Stomach (tissue), 9 donors: ENCODE data around the gene CBFA2T3. TPM values are rescaled to one million over a fixed set of nuclear protein-coding genes. Genes with fewer than 3 reads are reported as not detected.
"Not testable (repeated sequence)": the region's sequence is repeated elsewhere in the genome, so short reads cannot be mapped to it uniquely, and the experiment has no call there.

ENCODE experiments used
- DNase-seq, 2 donors: peaks; one replicate each; pipeline versions ENCODE4 v3.0.0 to v3.0.0-alpha.2; 2013 to 2019
- H3K27ac ChIP-seq, 5 donors: fragments of 200-600 bp in 4 of 5; sonication (generic) in 4 of 5; one replicate each; pipeline ENCODE4 v1.5.1; 2013 to 2019; ENCODE audit warnings: mild to moderate bottlenecking in 1 of 5, moderate library complexity in 1 of 5
- H3K27me3 ChIP-seq, 3 donors: fragments of 200-600 bp; sonication (generic); one replicate each; pipeline ENCODE4 v1.5.1; 2017 to 2019; ENCODE audit warnings: mixed run types in 1 of 3
- H3K36me3 ChIP-seq, 4 donors: fragments of 200-600 bp; sonication (generic); 1 replicate in 3 of 4; 2 replicates in 1 of 4; pipeline ENCODE4 v1.5.1; 2016 to 2019
- H3K4me1 ChIP-seq, 4 donors: fragments of 200-600 bp; sonication (generic); one replicate each; pipeline ENCODE4 v1.5.1; 2016 to 2019
- H3K4me3 ChIP-seq, 4 donors: fragments of 200-600 bp; sonication (generic) in 3 of 4; one replicate each; pipeline ENCODE4 v1.5.1; 2016 to 2019; ENCODE audit warnings: mild to moderate bottlenecking in 1 of 4
- H3K9me3 ChIP-seq, 4 donors: fragments of 200-600 bp; sonication (generic); one replicate each; pipeline ENCODE4 v1.5.1; 2016 to 2019
- CTCF ChIP-seq, 7 experiments: fragments of 450-650 bp in 4 of 7; fragments of 200-600 bp in 3 of 7; sonication (generic) in 3 of 7; IDR thresholded peaks; one replicate each; pipeline ENCODE4 v1.5.1; 2016 to 2019; ENCODE audit warnings: antibody characterized with exemption in 7 of 7, control low read depth in 2 of 7, mild to moderate bottlenecking in 1 of 7
- EP300 ChIP-seq: sonication (generic); formaldehyde crosslinking; IDR thresholded peaks from one replicate; pipeline ENCODE4 v1.6.1; 2017; ENCODE audit warnings: antibody characterized with exemption
- POLR2A ChIP-seq, 4 donors: fragments of 450-650 bp; IDR thresholded peaks; one replicate each; pipeline ENCODE4 v1.6.1; 2016; ENCODE audit warnings: antibody characterized with exemption in 4 of 4, control low read depth in 2 of 4, mild to moderate bottlenecking in 1 of 4, moderate library complexity in 1 of 4
- POLR2AphosphoS5 ChIP-seq, 3 donors: sonication (generic); formaldehyde crosslinking; IDR thresholded peaks; one replicate each; pipeline ENCODE4 v1.6.1; 2016; ENCODE audit warnings: antibody characterized with exemption in 3 of 3
- WGBS, 5 donors: extraction: QIAGEN DNeasy Blood & Tissue Kit in 3 of 5; methylation state at CpG; one replicate each; pipeline versions ENCODE4 v1.1.5 to v1.1.7; 2013 to 2018; 5-methylcytosine and 5-hydroxymethylcytosine counted together
- intact Hi-C: fragments of 100-400 bp; cut with DNase I; formaldehyde crosslinking; loops from one replicate; pipeline ENCODE4 v1.15.1; 2023; ENCODE audit warnings: low total_unique reads
- polyA plus RNA-seq, 3 donors: library from polyadenylated mRNA; stranded (reverse); fragments of 200-250 nt; gene quantifications; one replicate each; pipeline ENCODE4 v1.2.3, GENCODE V29; 2013
- total RNA-seq, 5 donors: library from RNA; depleted of rRNA; stranded (reverse); fragments of >200 nt; gene quantifications; one replicate each; pipeline versions ENCODE4 v1.1.0 to v1.2.3, GENCODE V29; 2014 to 2016
- donor health status: healthy with polysubstance abuse.
- donor health status: Bipolar disorder and iron deficiency.
- donor health status: healthy.

The CBFA2T3 gene
- total and polyA plus RNA-seq, 8 donors, result 0.58 to 57.6 (median 2.5) TPM

DNA sequence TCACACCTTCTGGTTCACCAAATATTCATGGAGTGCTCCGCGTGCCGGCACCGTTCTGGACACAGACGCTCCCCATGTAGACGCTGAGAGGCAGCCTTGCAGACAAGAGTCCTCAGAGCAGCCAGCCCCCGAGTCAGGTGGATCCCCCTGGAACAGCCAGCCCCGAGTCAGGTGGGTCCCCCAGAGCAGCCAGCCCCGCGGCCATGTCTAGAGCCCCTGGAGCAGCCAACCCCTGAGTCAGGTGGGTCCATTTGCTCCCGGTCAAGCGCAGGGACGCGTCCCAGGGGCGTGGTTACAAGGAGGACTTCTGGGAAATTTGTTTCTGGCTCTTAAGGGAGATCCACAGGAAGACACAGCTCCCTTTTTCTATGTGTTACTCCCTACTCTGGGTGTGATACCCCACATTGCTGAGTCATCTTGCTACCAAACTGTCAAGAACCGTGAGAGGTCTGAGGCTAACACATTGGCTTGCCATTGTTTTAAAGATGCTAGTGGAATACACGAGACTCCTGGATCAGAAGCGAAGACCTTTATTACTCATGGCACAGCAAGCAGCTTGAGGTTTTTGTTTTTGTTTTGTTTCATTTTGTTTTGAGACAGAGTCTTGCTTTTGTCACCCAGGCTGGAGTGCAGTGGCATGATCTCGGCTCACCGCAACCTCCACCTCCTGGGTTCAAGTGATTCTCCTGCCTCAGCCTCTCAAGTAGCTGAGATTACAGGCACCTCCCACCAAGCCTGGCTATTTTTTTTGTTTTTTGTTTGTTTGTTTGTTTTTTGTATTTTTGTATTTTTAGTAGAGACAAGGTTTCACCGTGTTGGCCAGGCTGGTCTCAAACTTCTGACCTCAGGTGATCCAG is 43.3 kb upstream of the CBFA2T3 start:
- Histone ChIP-seq H3K9me3 (peaks cover 0 to 2% (median 0%) of the 10 kb centered on the region in 4 donors), H3K4me1 (no peaks in the 10 kb centered on the region), H3K36me3 (no peaks in the 10 kb centered on the region), H3K4me3 (no peak overlapping the region), H3K27me3 (peaks cover 0 to 78% (median 25%) of the 10 kb centered on the region in 3 donors), H3K27ac (no peak overlapping the region)
- no peak for DNase-seq
- 75 to 79% (median 76%) methylated on average over 14 to 21 of the region's 21 CpGs for WGBS, 5 donors
- intact Hi-C loops, result no loop called here
- no peak for TF ChIP-seq POLR2AphosphoS5 (IDR thresholded peaks at IDR 0.05)
- no peak for TF ChIP-seq CTCF (IDR thresholded peaks at IDR 0.05)
- TF ChIP-seq POLR2A (IDR thresholded peaks at IDR 0.05), result no peak
- no peak for TF ChIP-seq EP300

DNA sequence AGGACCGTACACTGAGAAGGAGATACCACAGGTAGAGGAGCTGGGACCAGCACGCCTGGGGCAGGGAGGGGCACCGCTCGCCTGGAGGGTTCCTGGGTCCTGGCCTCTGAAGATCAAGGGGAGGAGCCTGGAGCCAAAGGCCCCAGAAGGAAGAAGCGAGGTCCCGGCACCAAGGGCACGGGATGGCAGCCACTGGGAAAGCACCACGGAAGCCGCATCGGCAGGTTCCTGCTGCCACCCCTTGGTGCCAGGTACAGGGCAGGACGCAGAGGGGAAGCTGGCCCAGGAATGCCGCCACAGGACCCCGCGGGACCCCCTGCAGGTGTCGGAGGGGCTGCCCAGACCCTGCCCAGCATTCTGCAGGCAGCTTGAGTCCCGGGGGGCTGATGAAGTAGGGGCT is 42.5 kb upstream of the CBFA2T3 start:
- H3K4me3 ChIP-seq, result no peak overlapping the region
- H3K4me1 ChIP-seq, result no peaks in the 10 kb centered on the region
- no peaks in the 10 kb centered on the region for H3K9me3 ChIP-seq
- no peak for DNase-seq
- no peak for TF ChIP-seq POLR2A (IDR thresholded peaks at IDR 0.05)
- no peak for TF ChIP-seq CTCF (IDR thresholded peaks at IDR 0.05)
- TF ChIP-seq EP300, result no peak
- no peak for TF ChIP-seq POLR2AphosphoS5 (IDR thresholded peaks at IDR 0.05)
- intact Hi-C loops, result no loop called here
- H3K36me3 ChIP-seq, result no peaks in the 10 kb centered on the region
- 71 to 84% (median 81%) methylated on average over 13 to 16 of the region's 16 CpGs for WGBS, 5 donors
- peaks cover 0 to 78% (median 25%) of the 10 kb centered on the region in 3 donors for H3K27me3 ChIP-seq
- no peak overlapping the region for H3K27ac ChIP-seq

GRCh38 chr16:89018282-89019158 is 41.5 kb upstream of the CBFA2T3 start:
- H3K27ac ChIP-seq, result no peak overlapping the region
- H3K4me1 ChIP-seq, result no peaks in the 10 kb centered on the region
- TF ChIP-seq EP300 (no peak), POLR2AphosphoS5 (IDR thresholded peaks at IDR 0.05) (no peak), CTCF (IDR thresholded peaks at IDR 0.05) (no peak)
- WGBS, 5 donors, result 67 to 80% (median 77%) methylated on average over 18 to 20 of the region's 20 CpGs
- no peaks in the 10 kb centered on the region for H3K9me3 ChIP-seq
- H3K27me3 ChIP-seq, result peaks cover 0 to 78% (median 16%) of the 10 kb centered on the region in 3 donors
- intact Hi-C loops, result no loop called here
- no peak for DNase-seq
- no peak overlapping the region for H3K4me3 ChIP-seq
- no peaks in the 10 kb centered on the region for H3K36me3 ChIP-seq

DNA sequence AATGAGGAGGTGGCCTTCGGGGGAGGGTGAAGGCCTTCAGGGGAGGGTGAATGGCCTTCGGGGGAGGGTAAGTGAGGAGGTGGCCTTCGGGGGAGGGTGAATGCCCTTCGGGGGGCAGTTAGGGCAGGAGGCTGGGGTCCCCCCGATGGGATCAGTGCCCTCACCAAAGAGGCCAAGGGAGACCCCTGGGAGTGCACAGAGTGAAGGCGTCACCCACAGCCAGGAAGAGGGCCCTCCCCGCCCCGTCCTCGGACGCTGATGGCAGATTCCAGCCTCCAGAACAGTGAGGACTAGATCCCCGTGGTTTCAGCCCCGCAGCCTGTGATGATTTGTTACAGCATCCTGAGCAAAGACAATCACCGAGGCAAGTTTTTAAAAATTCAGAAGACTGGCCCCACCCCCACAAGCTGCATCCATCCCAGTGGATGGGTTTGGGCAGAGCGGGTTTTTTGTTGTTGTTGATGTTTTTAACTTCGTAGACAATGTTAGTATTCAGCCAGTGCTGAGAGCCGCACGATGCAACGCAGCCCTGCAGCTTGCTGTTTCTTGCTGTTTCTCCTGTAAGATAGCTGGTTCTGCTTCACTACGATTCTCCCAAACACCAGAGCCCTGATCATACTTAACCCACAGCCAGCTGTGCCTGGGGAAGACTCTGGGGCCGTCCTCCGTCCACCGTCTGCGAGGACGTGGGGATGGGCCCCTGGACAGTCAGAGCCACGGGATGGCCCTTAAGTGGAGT is 40.7 kb upstream of the CBFA2T3 start:
- Histone ChIP-seq H3K9me3 (no peaks in the 10 kb centered on the region), H3K4me1 (no peaks in the 10 kb centered on the region), H3K27me3 (peaks cover 0 to 81% (median 13%) of the 10 kb centered on the region in 3 donors), H3K27ac (no peak overlapping the region), H3K4me3 (no peak overlapping the region), H3K36me3 (no peaks in the 10 kb centered on the region)
- TF ChIP-seq CTCF (IDR thresholded peaks at IDR 0.05) (no peak), EP300 (no peak), POLR2AphosphoS5 (IDR thresholded peaks at IDR 0.05) (no peak), POLR2A (IDR thresholded peaks at IDR 0.05) (no peak)
- intact Hi-C loops, result no loop called here
- WGBS, 5 donors, result 70 to 77% (median 77%) methylated on average over 23 to 25 of the region's 25 CpGs
- DNase-seq, result no peak

- H3K4me1 ChIP-seq, H3K9me3 ChIP-seq, H3K27ac ChIP-seq, intact Hi-C loops, H3K4me3 ChIP-seq, H3K36me3 ChIP-seq, DNase-seq: not testable (repeated sequence)
- H3K27me3 ChIP-seq, result peaks cover 0 to 81% (median 9%) of the 10 kb centered on the region in 3 donors
- WGBS, 5 donors, result 69 to 94% (median 84%) methylated on average over 8 to 10 of the region's 10 CpGs
Observed at GRCh38 chr16:89016561-89016960, 39.6 kb upstream of the CBFA2T3 start.
